Activated naive CD4-positive, alpha-beta T cell treated with anti-CD3 and anti-CD28 coated beads for 36 hours (primary cell): ENCODE measurements around the gene COX4I2. TPM values are rescaled to one million over a fixed set of nuclear protein-coding genes. Genes with fewer than 3 reads are reported as not detected.
"Not testable (repeated sequence)": the region's sequence is repeated elsewhere in the genome, so short reads cannot be mapped to it uniquely, and the experiment has no call there.

Source experiments
- CTCF ChIA-PET: fragments of 350-600 bp; sonication (Branson Sonifier 250); formaldehyde crosslinking; loops from one replicate; lab custom pipeline; 2021; ENCODE audit warnings: antibody characterized with exemption; lab: Charles Lee
- DNase-seq: peaks from one replicate; pipeline ENCODE4 v3.0.0-alpha.2; 2020
- H3K27ac Mint-ChIP-seq: one replicate; pipeline ENCODE4 v1.8.0; 2021; ENCODE audit warnings: mild to moderate bottlenecking, mixed read lengths
- H3K27me3 Mint-ChIP-seq: one replicate; pipeline ENCODE4 v1.8.0; 2021; ENCODE audit warnings: low read depth, mixed read lengths
- H3K36me3 Mint-ChIP-seq: one replicate; pipeline ENCODE4 v1.8.0; 2021; ENCODE audit warnings: low read depth, mixed read lengths
- H3K4me1 Mint-ChIP-seq: one replicate; pipeline ENCODE4 v1.8.0; 2021; ENCODE audit warnings: low read depth, mixed read lengths
- H3K4me3 Mint-ChIP-seq: one replicate; pipeline ENCODE4 v1.8.0; 2021; ENCODE audit warnings: mild to moderate bottlenecking, moderate library complexity, mixed read lengths
- H3K9me3 Mint-ChIP-seq: one replicate; pipeline ENCODE4 v1.8.0; 2021; ENCODE audit warnings: mixed read lengths
- intact Hi-C: fragments of 100-400 bp; cut with micrococcal nuclease; formaldehyde crosslinking; loops from one replicate; pipeline ENCODE4 v1.15.1; 2023
- total RNA-seq, 2 experiments: library from RNA; stranded (reverse); gene quantifications; one replicate each; pipeline ENCODE4 v1.2.3, GENCODE V29; 2021

COX4I2 gene
- total RNA-seq, 2 experiments from 2014 or later: not detected

DNA sequence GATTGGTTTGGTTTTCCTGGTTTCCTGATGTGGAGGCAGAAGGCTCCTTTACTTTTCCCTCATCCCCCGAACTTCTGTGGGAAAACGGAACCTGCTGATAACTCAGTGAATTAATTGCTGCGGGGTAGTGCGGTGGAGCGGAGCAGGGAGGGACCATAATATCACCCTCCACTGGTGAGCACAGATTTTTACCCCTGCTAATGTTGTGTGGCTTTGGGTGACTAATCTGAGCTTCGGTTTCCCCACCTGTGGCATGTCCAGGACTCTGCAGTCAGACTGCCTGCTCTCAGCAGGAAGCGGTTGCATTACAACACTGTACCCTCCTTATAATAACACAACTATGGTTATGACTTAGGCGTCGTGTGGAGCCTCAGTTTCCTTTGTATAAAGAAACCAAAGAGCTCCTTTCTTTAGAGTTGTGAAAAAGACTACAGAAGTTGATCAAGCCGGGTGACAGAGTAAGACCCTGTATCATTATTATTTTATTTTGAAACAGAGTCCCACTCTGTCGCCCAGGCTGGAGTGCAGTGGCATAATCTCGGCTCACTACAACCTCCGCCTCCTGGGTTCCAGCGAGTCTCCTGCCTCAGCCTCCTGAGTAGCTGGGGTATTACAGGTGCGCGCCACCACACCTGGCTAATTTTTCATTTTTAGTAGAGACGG is 34.8 kb upstream of the COX4I2 start:
- Mint-ChIP-seq H3K27ac (no peak overlapping the region), H3K9me3 (no peaks in the 10 kb centered on the region), H3K4me3 (no peak overlapping the region), H3K36me3 (no peaks in the 10 kb centered on the region), H3K27me3 (peaks cover 41% of the 10 kb centered on the region), H3K4me1 (peaks cover 26% of the 10 kb centered on the region)
- peak; percentile 78 for DNase-seq
- CTCF ChIA-PET: interaction anchor here (0.8 to 4.0 kb wide), 5 partner anchors 10 to 34 kb away, joined by 3 to 43 read pairs (median 5); no protein-coding TSS in a partner anchor
- intact Hi-C loops: loop anchor here (5.0 kb wide), 1 partner anchor 684 kb away; no protein-coding TSS in a partner anchor

DNA sequence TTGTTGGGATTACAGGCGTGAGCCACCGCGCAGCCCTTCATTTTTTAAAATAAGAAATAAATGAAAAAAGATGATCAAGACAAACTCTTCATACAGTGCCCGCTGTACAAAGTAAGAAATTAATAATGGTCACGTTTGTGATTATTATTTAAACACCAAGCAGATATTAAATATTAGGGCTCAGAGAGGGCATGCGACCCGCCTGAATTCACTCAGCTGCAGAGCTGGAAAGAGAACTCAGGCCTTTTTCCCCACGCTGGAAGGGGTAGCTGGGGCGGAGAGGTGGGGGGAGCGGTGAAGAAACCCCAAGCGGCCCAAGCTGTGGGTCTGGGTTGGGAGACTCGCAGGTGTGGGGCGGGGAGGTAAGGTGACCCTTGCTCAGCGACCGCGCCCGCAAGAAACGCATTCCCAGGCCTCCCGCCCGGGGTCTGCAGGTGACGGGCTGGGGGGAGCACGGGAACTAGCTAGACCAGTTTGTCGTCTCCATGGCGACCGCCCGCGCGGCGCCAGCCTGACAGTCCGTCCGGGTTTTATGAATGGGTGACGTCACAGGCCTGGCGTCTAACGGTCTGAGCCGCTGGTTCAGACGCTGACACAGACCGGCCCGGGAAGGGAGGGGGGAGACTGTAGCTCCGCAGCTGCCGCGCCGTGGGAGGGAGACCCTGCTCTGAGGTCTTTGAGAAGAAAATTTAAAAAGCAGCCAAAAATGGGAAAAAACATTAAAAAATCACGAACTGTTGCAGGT is 33.7 kb upstream of the COX4I2 start:
- intact Hi-C loops: loop anchor here (2.0 to 5.0 kb wide), 3 partner anchors 15 to 683 kb away; partner anchors contain the start of gene HM13
- Mint-ChIP-seq H3K9me3 (no peaks in the 10 kb centered on the region), H3K4me3 (peak overlapping the region; percentile 85), H3K4me1 (peaks cover 26% of the 10 kb centered on the region), H3K27ac (no peak overlapping the region), H3K36me3 (no peaks in the 10 kb centered on the region), H3K27me3 (peaks cover 48% of the 10 kb centered on the region)
- peak; percentile 79 for DNase-seq
- CTCF ChIA-PET: interaction anchor here (1.6 to 4.0 kb wide), 5 partner anchors 9 to 119 kb away, joined by 3 to 43 read pairs (median 18); partner anchors contain the start of gene BCL2L1

DNA sequence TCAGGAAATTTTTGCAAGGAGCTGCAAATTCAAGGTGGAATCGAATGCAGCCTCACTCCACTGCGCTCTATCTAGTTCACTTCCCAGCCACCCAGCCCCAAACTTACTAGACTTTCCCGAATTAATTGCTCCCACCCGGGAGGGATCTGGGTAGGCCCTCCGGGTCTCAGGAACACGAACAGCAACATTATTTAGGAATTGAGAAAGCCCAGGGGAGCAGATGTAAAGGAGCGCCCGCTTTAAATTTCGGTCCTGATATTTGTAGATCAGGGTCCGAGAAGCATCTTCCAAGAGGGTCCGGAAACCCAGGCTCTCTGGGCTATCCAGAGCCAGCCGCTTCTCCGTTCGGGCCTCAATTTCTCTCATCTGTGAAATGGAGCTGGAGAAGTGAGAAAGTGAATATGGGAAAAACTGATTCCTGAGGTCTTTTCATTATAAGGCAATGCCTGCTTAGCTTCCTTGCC is 33.1 kb upstream of the COX4I2 start:
- peak overlapping the region; percentile 85 for H3K4me3 Mint-ChIP-seq
- H3K9me3 Mint-ChIP-seq: no peaks in the 10 kb centered on the region
- H3K27ac Mint-ChIP-seq: no peak overlapping the region
- peaks cover 48% of the 10 kb centered on the region for H3K27me3 Mint-ChIP-seq
- H3K4me1 Mint-ChIP-seq: peaks cover 26% of the 10 kb centered on the region
- H3K36me3 Mint-ChIP-seq: no peaks in the 10 kb centered on the region
- intact Hi-C loops: loop anchor here (1.0 to 5.0 kb wide), 5 partner anchors 11 to 683 kb away; partner anchors contain the start of gene HM13
- CTCF ChIA-PET: interaction anchor here (0.9 to 4.0 kb wide), 6 partner anchors 8 to 119 kb away, joined by 3 to 43 read pairs (median 12); partner anchors contain the start of gene BCL2L1
- no peak for DNase-seq

DNA sequence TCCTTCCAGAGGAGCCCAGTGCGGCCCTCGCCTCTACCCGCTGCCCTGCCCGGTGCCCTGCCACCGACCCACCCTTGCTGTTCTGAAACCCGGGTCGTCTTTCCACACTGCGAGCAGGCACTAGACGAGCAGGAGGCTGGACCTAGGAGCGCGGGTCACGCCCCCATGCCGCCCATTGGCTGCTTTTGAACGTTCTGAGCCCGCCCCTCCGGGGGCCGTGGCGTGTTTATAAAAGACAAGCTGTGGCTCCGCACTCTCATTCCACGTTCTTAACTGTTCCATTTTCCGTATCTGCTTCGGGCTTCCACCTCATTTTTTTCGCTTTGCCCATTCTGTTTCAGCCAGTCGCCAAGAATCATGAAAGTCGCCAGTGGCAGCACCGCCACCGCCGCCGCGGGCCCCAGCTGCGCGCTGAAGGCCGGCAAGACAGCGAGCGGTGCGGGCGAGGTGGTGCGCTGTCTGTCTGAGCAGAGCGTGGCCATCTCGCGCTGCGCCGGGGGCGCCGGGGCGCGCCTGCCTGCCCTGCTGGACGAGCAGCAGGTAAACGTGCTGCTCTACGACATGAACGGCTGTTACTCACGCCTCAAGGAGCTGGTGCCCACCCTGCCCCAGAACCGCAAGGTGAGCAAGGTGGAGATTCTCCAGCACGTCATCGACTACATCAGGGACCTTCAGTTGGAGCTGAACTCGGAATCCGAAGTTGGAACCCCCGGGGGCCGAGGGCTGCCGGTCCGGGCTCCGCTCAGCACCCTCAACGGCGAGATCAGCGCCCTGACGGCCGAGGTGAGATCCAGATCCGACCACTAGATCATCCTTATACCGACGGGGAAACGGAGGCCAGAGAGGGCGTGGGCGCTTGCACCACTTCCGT is 32.4 kb upstream of the COX4I2 start, which contains the start of gene ID1:
Gene ID1, plus strand, starts transcription at position 259 of the 871 bp plus-strand sequence. Its CDS starts 99 bp downstream, at position 358.
- Mint-ChIP-seq H3K27ac (no peak within 1 kb of the TSS), H3K27me3 (peaks cover 48% of the 10 kb centered on the region), H3K4me3 (peak within 1 kb of the TSS; percentile 85), H3K4me1 (peaks cover 26% of the 10 kb centered on the region), H3K9me3 (no peaks in the 10 kb centered on the region), H3K36me3 (no peaks in the 10 kb centered on the region)
- peak; percentile 89 for DNase-seq
- CTCF ChIA-PET: interaction anchor here (0.9 to 4.0 kb wide), 6 partner anchors 7 to 118 kb away, joined by 3 to 43 read pairs (median 12); partner anchors contain the start of gene BCL2L1
- intact Hi-C loops: loop anchor here (1.0 to 2.0 kb wide), 4 partner anchors 12 to 90 kb away; partner anchors contain the start of gene HM13

DNA sequence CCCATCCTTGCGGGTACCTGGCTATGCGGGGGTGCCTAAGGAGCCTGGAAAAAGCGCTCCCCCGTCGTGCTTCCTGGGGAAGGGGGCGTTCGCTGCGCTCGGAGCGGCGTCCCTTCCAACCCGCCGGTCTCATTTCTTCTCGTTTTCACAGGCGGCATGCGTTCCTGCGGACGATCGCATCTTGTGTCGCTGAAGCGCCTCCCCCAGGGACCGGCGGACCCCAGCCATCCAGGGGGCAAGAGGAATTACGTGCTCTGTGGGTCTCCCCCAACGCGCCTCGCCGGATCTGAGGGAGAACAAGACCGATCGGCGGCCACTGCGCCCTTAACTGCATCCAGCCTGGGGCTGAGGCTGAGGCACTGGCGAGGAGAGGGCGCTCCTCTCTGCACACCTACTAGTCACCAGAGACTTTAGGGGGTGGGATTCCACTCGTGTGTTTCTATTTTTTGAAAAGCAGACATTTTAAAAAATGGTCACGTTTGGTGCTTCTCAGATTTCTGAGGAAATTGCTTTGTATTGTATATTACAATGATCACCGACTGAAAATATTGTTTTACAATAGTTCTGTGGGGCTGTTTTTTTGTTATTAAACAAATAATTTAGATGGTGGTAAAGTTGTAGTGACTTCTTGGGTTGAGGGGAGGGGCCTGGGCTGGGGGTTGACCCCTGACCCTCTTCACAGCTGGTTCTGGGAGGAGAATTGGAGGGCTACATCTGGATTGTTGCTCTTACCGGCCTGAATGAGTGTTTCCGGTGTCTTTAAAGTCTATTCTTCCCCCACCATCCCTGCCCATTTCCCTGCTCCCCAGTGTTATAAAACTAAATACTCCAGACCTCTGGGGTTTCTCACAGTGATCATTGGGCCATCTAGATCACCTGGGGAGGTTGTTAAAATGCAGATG is 31.6 kb upstream of the COX4I2 start:
- H3K27me3 Mint-ChIP-seq: peaks cover 48% of the 10 kb centered on the region
- DNase-seq: peak; percentile 11

DNA sequence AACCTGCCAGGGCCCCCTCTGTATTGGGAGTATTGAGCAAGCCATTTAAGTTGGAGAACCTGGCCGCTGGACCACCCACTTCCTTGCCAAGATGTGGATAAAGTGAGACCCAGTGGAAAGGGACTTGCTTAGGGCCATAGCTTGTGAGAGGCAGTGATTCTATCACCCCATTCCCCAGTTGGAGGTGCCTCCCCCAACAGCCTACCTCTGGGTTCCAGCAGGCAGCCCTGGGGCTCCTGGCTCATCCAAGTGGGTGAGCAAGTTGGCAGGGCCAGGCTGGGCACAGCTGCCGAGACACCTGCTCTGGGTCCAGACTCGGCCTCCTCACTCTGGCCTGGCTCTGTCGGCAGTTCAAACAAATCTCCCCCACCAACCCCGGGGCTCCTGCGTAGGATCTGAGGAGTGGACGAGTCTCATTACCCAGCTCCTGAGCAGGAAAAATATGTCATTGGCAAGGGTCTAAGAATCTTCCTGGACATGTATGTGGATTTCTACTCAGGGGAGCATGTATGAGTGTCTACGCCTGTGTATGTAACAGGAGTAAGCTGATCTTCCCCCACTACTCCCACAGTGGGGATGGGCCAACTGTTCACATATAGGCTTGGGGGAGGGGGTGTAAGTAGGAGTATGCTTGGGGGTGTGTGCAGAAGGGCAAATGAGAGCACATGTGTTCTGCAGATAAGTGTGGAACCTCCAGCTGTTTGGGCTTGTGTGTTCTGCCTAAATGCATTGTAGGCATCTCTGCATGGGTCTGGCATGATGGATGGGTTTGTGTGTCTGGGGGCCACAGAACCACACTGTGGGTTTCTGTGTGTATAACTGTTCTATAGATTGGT is 30.7 kb upstream of the COX4I2 start:
- DNase-seq: no peak
- no peak overlapping the region for H3K4me3 Mint-ChIP-seq
- intact Hi-C loops: no loop called here
- H3K9me3 Mint-ChIP-seq: no peaks in the 10 kb centered on the region
- H3K36me3 Mint-ChIP-seq: no peaks in the 10 kb centered on the region
- no peak overlapping the region for H3K27ac Mint-ChIP-seq
- H3K4me1 Mint-ChIP-seq: peaks cover 26% of the 10 kb centered on the region
- CTCF ChIA-PET: interaction anchor here (1.0 to 11.2 kb wide), 4 partner anchors 12 to 55 kb away, joined by 3 to 330 read pairs (median 162); no protein-coding TSS in a partner anchor
- H3K27me3 Mint-ChIP-seq: peaks cover 48% of the 10 kb centered on the region

More for the DNA sequence above, 31.6 kb upstream of the COX4I2 start:
- Mint-ChIP-seq H3K4me3 (peak overlapping the region; percentile 85), H3K9me3 (no peaks in the 10 kb centered on the region), H3K36me3 (no peaks in the 10 kb centered on the region), H3K27ac (no peak overlapping the region), H3K4me1 (peaks cover 26% of the 10 kb centered on the region)
- CTCF ChIA-PET: interaction anchor here (1.6 to 11.2 kb wide), 6 partner anchors 28 to 117 kb away, joined by 3 to 330 read pairs (median 22); partner anchors contain the start of gene BCL2L1
- intact Hi-C loops: loop anchor here (1.0 to 2.0 kb wide), 4 partner anchors 13 to 91 kb away; partner anchors contain the start of gene HM13

DNA sequence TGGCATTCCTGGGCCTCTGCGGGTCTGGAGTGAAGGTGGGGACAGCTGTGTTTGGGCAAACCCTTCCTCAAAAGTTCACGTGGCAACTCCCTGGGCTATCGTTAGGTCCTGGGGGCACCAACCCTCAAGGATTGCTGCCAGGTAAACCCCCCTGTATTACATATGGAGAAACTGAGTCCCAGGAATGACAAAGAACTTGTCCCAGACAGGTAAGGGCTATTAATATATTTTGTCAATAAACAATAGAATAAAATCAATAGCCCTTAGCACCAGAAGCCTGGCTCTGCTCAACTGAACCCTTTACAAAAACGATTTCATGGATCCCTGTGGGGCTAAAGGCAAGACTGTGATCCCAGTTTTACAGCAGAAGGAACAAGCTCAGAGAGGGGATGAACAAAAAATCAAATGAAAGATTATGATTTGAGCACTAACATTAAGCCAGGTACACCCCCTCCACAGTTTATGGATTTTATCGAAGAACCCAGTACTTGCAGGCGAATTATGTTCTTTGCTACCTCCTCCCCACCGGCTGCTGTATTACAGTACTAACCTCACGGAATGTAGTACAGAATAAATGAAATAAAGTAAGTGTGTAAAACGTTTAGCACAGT is 30.0 kb upstream of the COX4I2 start:
- intact Hi-C loops: no loop called here
- CTCF ChIA-PET: interaction anchor here (1.0 to 11.2 kb wide), 4 partner anchors 11 to 54 kb away, joined by 3 to 330 read pairs (median 162); no protein-coding TSS in a partner anchor
- no peaks in the 10 kb centered on the region for H3K36me3 Mint-ChIP-seq
- H3K27ac Mint-ChIP-seq: no peak overlapping the region
- DNase-seq: no peak
- H3K4me3 Mint-ChIP-seq: no peak overlapping the region
- peaks cover 23% of the 10 kb centered on the region for H3K4me1 Mint-ChIP-seq
- peaks cover 44% of the 10 kb centered on the region for H3K27me3 Mint-ChIP-seq
- no peaks in the 10 kb centered on the region for H3K9me3 Mint-ChIP-seq

DNA sequence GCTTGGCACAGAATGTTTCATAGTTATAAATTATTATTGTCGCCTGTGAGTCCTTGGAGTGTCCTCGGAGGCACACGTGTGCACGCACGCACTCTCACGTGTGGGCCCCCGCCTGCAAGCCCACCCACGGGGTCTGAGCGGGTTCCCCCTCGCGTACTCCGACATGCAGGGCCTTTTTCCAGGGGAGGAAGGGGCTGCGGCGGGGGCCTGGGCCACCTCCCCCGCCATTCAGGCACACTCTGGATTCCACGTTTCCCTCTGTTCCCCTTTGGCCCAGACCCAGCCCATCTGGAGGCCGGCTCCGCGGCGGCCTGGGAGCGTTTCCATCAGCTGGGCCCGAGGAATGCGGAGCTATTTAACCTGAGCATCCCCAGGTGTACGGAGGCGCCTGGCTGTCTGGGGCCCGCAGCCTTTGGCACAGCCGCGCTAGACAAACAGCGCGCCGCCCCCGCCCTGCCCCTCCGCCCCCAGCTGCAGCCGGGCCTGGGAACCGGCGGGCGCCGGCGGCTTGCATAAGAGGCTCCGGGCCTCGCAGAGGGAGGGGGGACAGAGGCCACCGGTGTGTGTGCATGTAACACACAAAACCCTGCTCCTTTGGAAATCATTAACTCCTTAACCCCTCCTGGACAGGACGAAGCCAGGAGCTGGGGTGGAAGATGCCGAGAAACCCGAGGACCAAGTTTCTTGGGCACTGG is 29.3 kb upstream of the COX4I2 start:
- no peak for DNase-seq
- H3K4me3 Mint-ChIP-seq: no peak overlapping the region
- peaks cover 44% of the 10 kb centered on the region for H3K27me3 Mint-ChIP-seq
- CTCF ChIA-PET: interaction anchor here (10.4 to 11.2 kb wide), 2 partner anchors 36 to 51 kb away, joined by 321 to 330 read pairs; no protein-coding TSS in a partner anchor
- H3K9me3 Mint-ChIP-seq: no peaks in the 10 kb centered on the region
- intact Hi-C loops: no loop called here
- H3K4me1 Mint-ChIP-seq: peaks cover 20% of the 10 kb centered on the region
- H3K27ac Mint-ChIP-seq: no peak overlapping the region
- no peaks in the 10 kb centered on the region for H3K36me3 Mint-ChIP-seq

DNA sequence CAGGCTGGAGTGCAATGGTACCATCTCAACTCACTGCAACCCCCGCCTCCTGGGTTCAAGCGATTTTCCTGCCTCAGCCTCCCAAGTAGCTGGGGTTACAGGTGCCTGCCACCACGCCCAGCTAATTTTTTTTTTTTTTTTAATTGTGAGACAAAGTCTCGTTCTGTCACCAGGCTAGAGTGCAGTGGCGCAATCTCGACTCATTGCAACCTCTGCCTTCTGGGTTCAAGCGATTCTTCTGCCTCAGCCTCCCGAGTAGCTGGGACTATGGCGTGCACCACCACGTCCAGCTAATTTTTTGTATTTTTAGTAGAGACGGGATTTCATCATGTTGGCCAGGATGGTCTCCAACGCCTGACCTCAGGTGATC is 25.5 kb upstream of the COX4I2 start:
- not testable (repeated sequence) for H3K27ac Mint-ChIP-seq, H3K36me3 Mint-ChIP-seq, H3K4me1 Mint-ChIP-seq, H3K9me3 Mint-ChIP-seq, DNase-seq, H3K4me3 Mint-ChIP-seq
- peaks cover 14% of the 10 kb centered on the region for H3K27me3 Mint-ChIP-seq
- intact Hi-C loops: loop anchor here (1.0 kb wide), 3 partner anchors 39 to 52 kb away; no protein-coding TSS in a partner anchor
- CTCF ChIA-PET: interaction anchor here (0.7 to 11.2 kb wide), 36 partner anchors 9 to 211 kb away, joined by 3 to 330 read pairs (median 6); partner anchors contain the start of genes HM13 and ID1
